PC-3 (cell line): ENCODE data around the gene RNF157. TPM values are rescaled to one million over a fixed set of nuclear protein-coding genes. Genes with fewer than 3 reads are reported as not detected.

Source experiments
- ATAC-seq: fragments of 200-7000 bp; cut with Tn5 transposase; 2 replicates; pipeline ENCODE4 v1.9.1; 2020; ENCODE audit warnings: mild to moderate bottlenecking, moderate library complexity
- Bru-seq: library from RNA; stranded (reverse); fragments of 400-500 nt; gene quantifications from one replicate; lab custom pipeline; 2021; lab: Mats Ljungman, UMichigan
- BruChase-seq, 2 experiments: library from RNA; stranded (reverse); fragments of 400-500 nt; gene quantifications; one replicate each; lab custom pipeline; 2021; lab: Mats Ljungman, UMichigan
- BruUV-seq: library from RNA; stranded (reverse); fragments of 400-500 nt; replicated peaks from 2 replicates; lab custom pipeline; 2021; lab: Mats Ljungman, UMichigan
- CTCF ChIA-PET: fragments of 300-600 bp; sonication (Branson Sonifier 250); formaldehyde crosslinking; loops from one replicate; lab custom pipeline; 2022; ENCODE audit warnings: antibody characterized with exemption; lab: Charles Lee
- POLR2A ChIA-PET: fragments of 300-600 bp; sonication (Branson Sonifier 250); formaldehyde crosslinking; loops from one replicate; lab custom pipeline; 2022; ENCODE audit warnings: antibody characterized with exemption; ENCODE audit not compliant: unreplicated experiment; lab: Charles Lee
- DNase-seq: peaks from one replicate; pipeline ENCODE4 v3.0.0-alpha.2; 2015
- H2AFZ ChIP-seq: fragments of 300-600 bp; sonication (generic); 2 replicates; pipeline ENCODE4 v1.6.0; 2016; ENCODE audit warnings: antibody characterized with exemption, low read length
- H3F3A ChIP-seq: fragments of 300-600 bp; sonication (generic); one replicate; pipeline ENCODE4 v1.6.0; 2017; ENCODE audit warnings: antibody characterized with exemption, low read length, control low read depth, mild to moderate bottlenecking; ENCODE audit not compliant: unreplicated experiment
- H3K27ac ChIP-seq: fragments of 300-600 bp; sonication (generic); 2 replicates; pipeline ENCODE4 v1.5.1; 2016; ENCODE audit warnings: mild to moderate bottlenecking, low read length
- H3K27me3 ChIP-seq: fragments of 300-600 bp; sonication (generic); 2 replicates; pipeline ENCODE4 v1.6.1; 2016; ENCODE audit warnings: low read length, mixed read lengths
- H3K36me3 ChIP-seq: fragments of 300-600 bp; sonication (generic); 2 replicates; pipeline ENCODE4 v1.6.1; 2016; ENCODE audit warnings: low read depth, mixed run types, low read length, mixed read lengths
- H3K4me1 ChIP-seq: fragments of 300-600 bp; sonication (generic); 2 replicates; pipeline ENCODE4 v1.5.1; 2016; ENCODE audit warnings: low read length; ENCODE audit not compliant: insufficient read depth
- H3K4me2 ChIP-seq: fragments of 300-600 bp; sonication (generic); 2 replicates; pipeline ENCODE4 v1.6.0; 2016; ENCODE audit warnings: low read length
- H3K4me3 ChIP-seq: fragments of 300-600 bp; sonication (generic); 2 replicates; pipeline ENCODE4 v1.5.1; 2016; ENCODE audit warnings: mild to moderate bottlenecking, low read length, mixed read lengths
- H3K79me2 ChIP-seq: fragments of 300-600 bp; sonication (generic); 2 replicates; pipeline ENCODE4 v1.6.1; 2017; ENCODE audit warnings: low read length, mixed read lengths
- H3K9ac ChIP-seq: fragments of 300-600 bp; sonication (generic); 2 replicates; pipeline ENCODE4 v1.6.0; 2016; ENCODE audit warnings: mild to moderate bottlenecking, low read length
- H3K9me2 ChIP-seq: fragments of 300-600 bp; sonication (generic); replicated peaks from 2 replicates; pipeline ENCODE4 v1.6.1; 2016; ENCODE audit warnings: mixed run types, low read length, mixed read lengths
- H3K9me3 ChIP-seq: fragments of 300-600 bp; sonication (generic); 2 replicates; pipeline ENCODE4 v1.6.1; 2016; ENCODE audit warnings: low read length, mixed read lengths
- H4K20me1 ChIP-seq: fragments of 300-600 bp; sonication (generic); 2 replicates; pipeline ENCODE4 v1.6.1; 2016; ENCODE audit warnings: low read length, mixed read lengths
- EZH2 ChIP-seq: fragments of 300-600 bp; sonication (generic); IDR thresholded peaks from one replicate; pipeline ENCODE4 v1.6.1; 2017; ENCODE audit warnings: antibody characterized with exemption, mild to moderate bottlenecking, low read length; ENCODE audit not compliant: unreplicated experiment
- EZH2phosphoT487 ChIP-seq: fragments of 300-600 bp; sonication (generic); IDR thresholded peaks from 2 replicates; pipeline ENCODE4 v1.6.1; 2018; ENCODE audit warnings: mild to moderate bottlenecking, antibody characterized with exemption, low read length, borderline replicate concordance
- intact Hi-C: fragments of 100-400 bp; cut with micrococcal nuclease; formaldehyde crosslinking; loops from 2 replicates; pipeline ENCODE4 v1.9.0; 2023
- long read RNA-seq: library from polyadenylated mRNA; unstranded; transcript quantifications from one replicate; pipeline ENCODE4 v2.0.0, GENCODE V29; 2021; ENCODE audit not compliant: unreplicated experiment
- total RNA-seq: library from RNA; depleted of rRNA; stranded (reverse); fragments of >200 nt; gene quantifications from 2 replicates; pipeline ENCODE4 v1.2.3, GENCODE V29; 2014; rRNA removed
- TF ChIP-seq, protein P1 (sequence below): fragments of 300-600 bp; sonication (generic); conservative IDR thresholded peaks from 2 replicates; pipeline ENCODE4 v1.5.1; 2017; ENCODE audit warnings: antibody characterized with exemption, low read depth, mild to moderate bottlenecking, low read length

The RNF157 gene
- total RNA-seq (7.3 and 7.4 TPM in 2 replicates), Bru-seq, nascent RNA (percentile 42 among the genes with signal in this experiment), BruChase-seq, experiment 1, labeled RNA remaining after a 6-hour chase (percentile 39 among the genes with signal in this experiment), BruChase-seq, experiment 2, labeled RNA remaining after a 2-hour chase (percentile 45 among the genes with signal in this experiment)
- long read RNA-seq, full-length matches to known transcripts = 3 of 20 reads
- long read RNA-seq, partial matches to known transcripts = 3 of 20 reads
- long read RNA-seq, other reads (novel, unspliced or antisense) = 14 of 20 reads

DNA sequence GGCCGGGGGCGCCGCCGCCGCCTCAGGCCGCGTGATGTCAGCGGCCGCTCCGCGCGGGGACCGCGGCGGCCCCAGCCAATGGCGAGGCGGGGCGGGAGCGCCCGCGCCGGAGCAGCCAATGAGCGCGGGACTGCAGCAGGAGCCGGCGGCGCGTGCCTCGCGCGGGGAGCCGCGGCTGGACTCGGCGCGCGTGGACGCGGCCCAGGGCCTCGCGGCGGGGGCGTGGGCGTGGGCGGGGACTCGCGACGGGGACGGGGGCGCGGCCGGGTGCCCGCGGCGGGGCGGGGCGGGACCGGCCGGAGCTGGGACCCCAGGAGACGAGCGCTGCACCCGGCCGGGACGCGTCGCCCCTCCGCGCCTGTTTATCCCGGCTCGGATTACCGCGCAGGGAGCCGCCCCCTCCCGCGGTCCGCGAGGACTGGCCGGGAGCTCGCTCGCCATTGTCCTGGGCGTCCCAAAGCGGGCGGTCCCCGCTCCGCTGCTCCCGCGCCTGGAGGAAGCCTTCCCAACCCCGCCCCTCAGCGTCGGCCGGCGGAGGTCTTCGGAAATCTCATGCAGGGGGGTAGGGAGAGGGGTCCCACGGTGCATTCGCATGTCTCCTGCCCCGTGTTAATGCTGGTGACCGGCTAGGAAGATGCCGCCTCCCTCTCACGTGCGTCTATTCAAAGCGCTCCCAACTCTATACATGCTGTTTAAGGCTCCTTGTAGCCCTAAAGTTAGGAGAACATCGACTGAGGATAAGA, at the start of gene RNF157:
Gene RNF157, minus strand, starts transcription at position 33 of the 743 bp plus-strand sequence. CDS start 253 bp downstream, outside the sequence.
- no TSS peak for BruUV-seq
- CTCF ChIA-PET = interaction anchor here (0.6 to 1.0 kb wide), 2 partner anchors 39 to 173 kb away, joined by 4 to 6 read pairs; no protein-coding TSS in a partner anchor
- TF ChIP-seq EZH2phosphoT487 (no peak), EZH2 (no peak)
- TF ChIP-seq, protein P1, sequence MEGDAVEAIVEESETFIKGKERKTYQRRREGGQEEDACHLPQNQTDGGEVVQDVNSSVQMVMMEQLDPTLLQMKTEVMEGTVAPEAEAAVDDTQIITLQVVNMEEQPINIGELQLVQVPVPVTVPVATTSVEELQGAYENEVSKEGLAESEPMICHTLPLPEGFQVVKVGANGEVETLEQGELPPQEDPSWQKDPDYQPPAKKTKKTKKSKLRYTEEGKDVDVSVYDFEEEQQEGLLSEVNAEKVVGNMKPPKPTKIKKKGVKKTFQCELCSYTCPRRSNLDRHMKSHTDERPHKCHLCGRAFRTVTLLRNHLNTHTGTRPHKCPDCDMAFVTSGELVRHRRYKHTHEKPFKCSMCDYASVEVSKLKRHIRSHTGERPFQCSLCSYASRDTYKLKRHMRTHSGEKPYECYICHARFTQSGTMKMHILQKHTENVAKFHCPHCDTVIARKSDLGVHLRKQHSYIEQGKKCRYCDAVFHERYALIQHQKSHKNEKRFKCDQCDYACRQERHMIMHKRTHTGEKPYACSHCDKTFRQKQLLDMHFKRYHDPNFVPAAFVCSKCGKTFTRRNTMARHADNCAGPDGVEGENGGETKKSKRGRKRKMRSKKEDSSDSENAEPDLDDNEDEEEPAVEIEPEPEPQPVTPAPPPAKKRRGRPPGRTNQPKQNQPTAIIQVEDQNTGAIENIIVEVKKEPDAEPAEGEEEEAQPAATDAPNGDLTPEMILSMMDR = no peak

DNA sequence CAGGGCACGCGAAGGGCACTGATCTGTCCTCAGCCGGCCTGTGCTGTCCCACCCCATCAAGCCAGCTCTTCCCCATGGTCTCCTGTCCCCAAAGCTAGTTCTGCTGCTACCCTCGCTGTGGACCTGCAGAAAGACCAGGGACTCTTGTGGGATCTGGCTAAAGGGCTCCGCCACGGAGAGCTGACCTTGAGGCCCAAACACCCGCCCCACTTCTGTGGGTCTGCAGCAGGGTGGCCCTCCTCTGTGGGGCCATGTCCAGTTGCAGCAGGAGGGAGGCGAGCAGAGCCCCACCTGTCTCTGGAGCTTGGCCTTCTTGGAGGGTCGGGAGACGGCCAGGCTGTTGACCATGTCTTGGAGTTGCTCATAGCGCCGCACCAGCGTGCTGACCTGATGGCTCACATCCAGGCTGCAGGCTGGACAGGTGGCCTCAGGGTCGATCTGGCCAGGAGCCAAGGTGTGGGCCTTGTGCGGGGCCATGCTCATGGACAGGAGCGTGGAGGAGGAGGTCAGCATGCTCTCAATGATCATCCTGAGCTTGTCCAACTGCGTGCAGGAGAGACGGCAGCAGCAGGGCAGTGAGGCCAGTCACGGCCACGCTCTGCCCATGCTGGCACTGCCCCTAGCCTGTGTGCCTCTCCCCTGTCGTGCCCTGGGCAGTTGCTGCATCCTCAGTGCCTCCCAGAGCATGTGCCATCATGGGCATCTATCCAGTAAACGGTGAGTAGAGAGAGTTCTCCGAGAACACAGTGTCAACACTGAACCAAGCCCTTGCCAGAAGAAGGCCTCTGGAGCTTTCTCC, 41.5 kb upstream of the RNF157 start:
- Histone ChIP-seq H3K9ac (no peak overlapping the region), H3K27ac (no peak overlapping the region), H2AFZ (no peak overlapping the region), H3K9me2 (no peaks in the 10 kb centered on the region), H3K27me3 (no peaks in the 10 kb centered on the region), H3K36me3 (no peaks in the 10 kb centered on the region), H3K4me2 (no peak overlapping the region), H4K20me1 (no peaks in the 10 kb centered on the region), H3F3A (no peaks in the 10 kb centered on the region), H3K9me3 (no peaks in the 10 kb centered on the region), H3K79me2 (no peaks in the 10 kb centered on the region), H3K4me1 (peaks cover 7% of the 10 kb centered on the region), H3K4me3 (no peak overlapping the region)
- ATAC-seq = no peak
- TF ChIP-seq EZH2phosphoT487 = no peak
- no TSS peak for BruUV-seq
- no peak for DNase-seq
- intact Hi-C loops = no loop called here
- CTCF ChIA-PET = no interaction called here
- POLR2A ChIA-PET = no interaction called here

More for the DNA sequence above, at the start of gene RNF157:
- Histone ChIP-seq H3K9me3 (no peaks in the 10 kb centered on the region), H4K20me1 (no peaks in the 10 kb centered on the region), H3K4me3 (peak within 1 kb of the TSS; percentile 75), H2AFZ (peak within 1 kb of the TSS; percentile 86), H3K4me1 (peaks cover 16% of the 10 kb centered on the region; the same call in 1 of the 2 replicates), H3K9me2 (no peaks in the 10 kb centered on the region), H3K27ac (no peak within 1 kb of the TSS), H3F3A (no peaks in the 10 kb centered on the region), H3K4me2 (peak within 1 kb of the TSS; percentile 88), H3K9ac (peak within 1 kb of the TSS; percentile 66), H3K27me3 (no peaks in the 10 kb centered on the region), H3K36me3 (no peaks in the 10 kb centered on the region), H3K79me2 (no peaks in the 10 kb centered on the region)
- DNase-seq (peak; percentile 71), ATAC-seq (peak; percentile 90)
- POLR2A ChIA-PET = interaction anchor here (0.5 to 0.7 kb wide), 2 partner anchors 249 to 257 kb away, joined by 5 to 12 read pairs; no protein-coding TSS in a partner anchor
- intact Hi-C loops = loop anchor here (1.0 kb wide), 1 partner anchor 12 kb away; no protein-coding TSS in a partner anchor

DNA sequence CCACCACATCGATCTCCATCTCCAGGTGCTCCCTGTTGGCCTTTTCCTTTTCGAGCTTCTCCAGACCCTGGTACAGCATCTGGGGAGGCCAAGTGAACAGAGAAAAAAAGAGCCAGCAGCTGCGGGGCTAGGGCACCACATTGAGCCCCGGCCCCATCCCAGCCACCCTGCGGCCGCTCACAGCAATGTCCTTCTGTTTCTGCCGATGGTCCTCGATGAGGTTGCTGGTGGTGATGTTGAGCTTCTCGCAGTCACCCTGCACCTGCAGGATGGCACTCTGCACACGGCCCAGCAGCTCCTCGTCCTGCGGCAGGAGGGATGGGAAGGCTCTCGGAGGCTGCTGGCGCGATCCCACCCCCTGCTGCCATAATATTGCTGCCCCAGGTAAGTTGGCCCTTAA, 40.4 kb upstream of the RNF157 start:
- no peaks in the 10 kb centered on the region for H3K36me3 ChIP-seq
- no peak overlapping the region for H2AFZ ChIP-seq
- no peak overlapping the region for H3K27ac ChIP-seq
- no peak overlapping the region for H3K4me2 ChIP-seq
- no peaks in the 10 kb centered on the region for H4K20me1 ChIP-seq
- no peaks in the 10 kb centered on the region for H3K9me2 ChIP-seq
- H3K4me3 ChIP-seq = no peak overlapping the region
- no peaks in the 10 kb centered on the region for H3F3A ChIP-seq
- ChIA-PET CTCF (interaction anchor here (0.8 to 2.0 kb wide), 2 partner anchors 100 to 118 kb away, joined by 3 to 13 read pairs; no protein-coding TSS in a partner anchor), POLR2A (no interaction called here)
- H3K9me3 ChIP-seq = no peaks in the 10 kb centered on the region
- H3K4me1 ChIP-seq = peaks cover 13% of the 10 kb centered on the region
- TF ChIP-seq EZH2phosphoT487 = no peak
- TF ChIP-seq, protein P1 = no peak
- TF ChIP-seq EZH2 = no peak
- BruUV-seq = no TSS peak
- DNase-seq = no peak
- no peak overlapping the region for H3K9ac ChIP-seq
- intact Hi-C loops = no loop called here
- no peak for ATAC-seq
- H3K79me2 ChIP-seq = no peaks in the 10 kb centered on the region
- no peaks in the 10 kb centered on the region for H3K27me3 ChIP-seq
